Body of pancreas (tissue), 4 donors: ENCODE results near the gene PDCD10. TPM values are rescaled to one million over a fixed set of nuclear protein-coding genes. Genes with fewer than 3 reads are reported as not detected.

Experiments
- ATAC-seq: fragments of 150-250 bp; one replicate; pipeline ENCODE4 v1.9.1; 2016
- DNase-seq, 4 donors: peaks; one replicate each; pipeline ENCODE4 v3.0.0-alpha.2; 2019
- H3K27ac ChIP-seq, 4 donors: fragments of 200-600 bp; sonication (generic); 1 replicate in 3 of 4; 2 replicates in 1 of 4; pipeline versions ENCODE4 v1.5.1 to v1.6.1; 2016 to 2019; ENCODE audit warnings: mild to moderate bottlenecking in 1 of 4, mixed read lengths in 1 of 4, moderate library complexity in 1 of 4
- H3K27me3 ChIP-seq, 2 donors: fragments of 200-600 bp; sonication (generic); one replicate each; pipeline ENCODE4 v1.6.0; 2016; ENCODE audit warnings: mild to moderate bottlenecking in 1 of 2
- H3K36me3 ChIP-seq, 2 donors: fragments of 200-600 bp; sonication (generic); replicated peaks in 1 of 2; 2 replicates each; pipeline ENCODE4 v1.5.1; 2016; ENCODE audit warnings: low read depth in 2 of 2; ENCODE audit not compliant: insufficient read depth in 1 of 2
- H3K4me1 ChIP-seq: fragments of 200-600 bp; sonication (generic); one replicate; pipeline ENCODE4 v1.6.0; 2016
- H3K4me3 ChIP-seq, 2 donors: fragments of 200-600 bp; sonication (generic); 1 replicate in 1 of 2; 2 replicates in 1 of 2; pipeline ENCODE4 v1.5.1; 2016 to 2019
- H3K9me3 ChIP-seq, 3 donors: fragments of 200-600 bp; sonication (generic); 1 replicate in 2 of 3; 2 replicates in 1 of 3; pipeline ENCODE4 v1.5.1; 2016
- POLR2A ChIP-seq, 3 donors: fragments of 450-650 bp; IDR thresholded peaks; one replicate each; pipeline ENCODE4 v1.6.1; 2016; ENCODE audit warnings: antibody characterized with exemption in 3 of 3, mild to moderate bottlenecking in 2 of 3
- WGBS, 2 donors: methylation state at CpG; one replicate each; pipeline ENCODE4 v1.1.5; 2017; 5-methylcytosine and 5-hydroxymethylcytosine counted together
- intact Hi-C: fragments of 100-400 bp; cut with DNase I; formaldehyde crosslinking; loops from one replicate; pipeline ENCODE4 v1.15.1; 2023
- total RNA-seq, 2 donors: library from RNA; depleted of rRNA; stranded (reverse); fragments of >200 nt; gene quantifications; one replicate each; pipeline ENCODE4 v1.1.0, GENCODE V29; 2016
- TF ChIP-seq, protein P1 (sequence below), 7 experiments: fragments of 450-650 bp in 4 of 7; fragments of 200-600 bp in 3 of 7; sonication (generic) in 3 of 7; IDR thresholded peaks; one replicate each; pipeline ENCODE4 v1.5.1; 2016 to 2019; ENCODE audit warnings: antibody characterized with exemption in 7 of 7

PDCD10 gene
- total RNA-seq, 2 donors from 2014 or later = 24.4 to 36.1 TPM

DNA sequence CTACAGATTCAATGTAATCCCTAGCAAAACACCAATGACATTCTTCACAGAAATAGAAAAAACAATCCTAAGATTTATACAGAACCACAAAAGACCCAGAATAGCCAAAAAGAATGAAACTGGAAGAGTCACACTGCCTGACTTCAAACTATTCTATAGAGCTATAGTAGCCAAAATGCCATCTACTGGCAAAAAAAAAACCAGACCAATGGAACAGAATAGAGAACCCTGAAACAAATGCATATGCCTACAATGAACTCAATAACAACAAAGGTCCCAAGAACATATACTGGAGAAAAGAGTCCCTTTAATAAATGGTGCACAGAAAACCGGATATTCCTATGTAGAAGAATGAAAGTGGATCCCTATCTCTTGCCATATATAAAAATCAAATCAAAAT lies 19.8 kb downstream of the PDCD10 start:
- no peaks in the 10 kb centered on the region for H3K9me3 ChIP-seq
- 97% methylated on average over 1 of the region's 1 CpG for WGBS, 2 donors
- H3K4me1 ChIP-seq = peaks cover 4% of the 10 kb centered on the region
- H3K36me3 ChIP-seq = peaks cover 2 to 9% of the 10 kb centered on the region in 2 donors
- no peak for ATAC-seq
- no peak for TF ChIP-seq POLR2A (IDR thresholded peaks at IDR 0.05)
- TF ChIP-seq, protein P1, sequence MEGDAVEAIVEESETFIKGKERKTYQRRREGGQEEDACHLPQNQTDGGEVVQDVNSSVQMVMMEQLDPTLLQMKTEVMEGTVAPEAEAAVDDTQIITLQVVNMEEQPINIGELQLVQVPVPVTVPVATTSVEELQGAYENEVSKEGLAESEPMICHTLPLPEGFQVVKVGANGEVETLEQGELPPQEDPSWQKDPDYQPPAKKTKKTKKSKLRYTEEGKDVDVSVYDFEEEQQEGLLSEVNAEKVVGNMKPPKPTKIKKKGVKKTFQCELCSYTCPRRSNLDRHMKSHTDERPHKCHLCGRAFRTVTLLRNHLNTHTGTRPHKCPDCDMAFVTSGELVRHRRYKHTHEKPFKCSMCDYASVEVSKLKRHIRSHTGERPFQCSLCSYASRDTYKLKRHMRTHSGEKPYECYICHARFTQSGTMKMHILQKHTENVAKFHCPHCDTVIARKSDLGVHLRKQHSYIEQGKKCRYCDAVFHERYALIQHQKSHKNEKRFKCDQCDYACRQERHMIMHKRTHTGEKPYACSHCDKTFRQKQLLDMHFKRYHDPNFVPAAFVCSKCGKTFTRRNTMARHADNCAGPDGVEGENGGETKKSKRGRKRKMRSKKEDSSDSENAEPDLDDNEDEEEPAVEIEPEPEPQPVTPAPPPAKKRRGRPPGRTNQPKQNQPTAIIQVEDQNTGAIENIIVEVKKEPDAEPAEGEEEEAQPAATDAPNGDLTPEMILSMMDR (IDR thresholded peaks at IDR 0.05) = no peak
- H3K4me3 ChIP-seq = no peak overlapping the region
- intact Hi-C loops = no loop called here
- H3K27me3 ChIP-seq = no peaks in the 10 kb centered on the region
- no peak for DNase-seq
- no peak overlapping the region for H3K27ac ChIP-seq

DNA sequence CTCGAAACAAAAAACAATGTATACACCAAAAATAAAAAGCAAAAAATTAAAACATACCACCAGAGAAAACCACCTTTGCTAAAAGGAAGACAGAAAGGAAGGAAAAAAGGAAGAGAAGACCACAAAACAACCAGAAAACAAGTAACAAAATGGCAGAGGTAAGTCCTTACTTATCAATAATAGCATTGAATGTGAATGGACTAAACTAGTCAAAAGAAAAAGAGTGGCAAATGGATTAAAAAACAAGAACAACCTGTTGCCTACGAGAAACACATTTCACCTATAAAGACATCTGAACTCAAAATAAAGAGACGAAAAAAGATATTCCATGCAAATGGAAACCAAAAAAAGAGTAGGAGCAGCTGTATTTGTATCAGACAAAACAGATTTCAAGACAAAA lies 22.2 kb downstream of the PDCD10 start:
- no peak overlapping the region for H3K4me3 ChIP-seq
- H3K9me3 ChIP-seq = no peaks in the 10 kb centered on the region
- TF ChIP-seq, protein P1 (IDR thresholded peaks at IDR 0.05) = no peak
- ATAC-seq = no peak
- 84 to 85% methylated on average over 3 of the region's 3 CpGs for WGBS, 2 donors
- no peak for DNase-seq
- H3K4me1 ChIP-seq = peaks cover 4% of the 10 kb centered on the region
- H3K27ac ChIP-seq = no peak overlapping the region
- H3K36me3 ChIP-seq = no peaks in the 10 kb centered on the region
- no peaks in the 10 kb centered on the region for H3K27me3 ChIP-seq
- intact Hi-C loops = no loop called here

DNA sequence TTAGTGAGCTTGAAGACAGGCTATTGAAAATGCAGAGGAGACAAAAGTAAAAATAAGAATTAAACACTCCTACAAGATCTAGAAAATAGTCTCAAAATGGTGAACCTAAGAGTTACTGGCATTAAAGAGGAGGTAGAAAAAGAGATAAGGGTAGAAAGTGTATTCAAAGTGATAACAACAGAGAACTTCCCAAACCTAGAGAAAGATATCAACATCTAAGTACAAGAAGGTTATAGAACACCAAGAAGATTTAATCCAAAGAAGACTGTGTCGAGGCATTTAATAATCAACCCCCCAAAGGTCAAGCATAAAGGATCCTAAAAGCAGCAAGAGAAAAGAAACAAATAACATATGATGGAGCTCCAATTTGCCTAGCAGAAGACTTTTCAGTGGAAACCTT lies 23.3 kb downstream of the PDCD10 start:
- Histone ChIP-seq H3K4me1 (peaks cover 4% of the 10 kb centered on the region), H3K27ac (no peak overlapping the region), H3K36me3 (no peaks in the 10 kb centered on the region), H3K4me3 (no peak overlapping the region), H3K27me3 (no peaks in the 10 kb centered on the region), H3K9me3 (no peaks in the 10 kb centered on the region)
- no peak for ATAC-seq
- intact Hi-C loops = no loop called here
- no peak for DNase-seq
- TF ChIP-seq POLR2A (IDR thresholded peaks at IDR 0.05) = no peak
- TF ChIP-seq, protein P1 (IDR thresholded peaks at IDR 0.05) = no peak
- 100% methylated on average over 1 of the region's 1 CpG for WGBS, 2 donors

DNA sequence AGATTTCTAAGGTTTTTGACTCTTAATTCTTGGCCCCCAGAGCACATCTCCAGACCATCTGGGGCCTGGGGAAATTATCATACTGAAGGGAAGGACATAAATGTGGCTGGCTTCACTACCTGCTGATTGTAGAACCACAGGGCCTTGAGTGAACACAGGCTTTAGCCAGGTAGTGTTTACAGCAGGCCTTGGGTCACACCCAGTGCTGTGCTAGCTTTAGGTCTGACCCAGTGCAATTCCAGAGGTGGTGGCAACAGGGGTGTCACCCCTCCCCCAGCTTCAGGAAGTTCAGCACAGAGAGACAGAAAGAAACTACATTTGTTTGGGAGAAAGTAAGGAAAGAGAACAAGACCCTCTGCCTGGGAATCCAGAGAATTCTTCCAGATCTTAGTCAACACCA lies 24.1 kb downstream of the PDCD10 start:
- no peak overlapping the region for H3K27ac ChIP-seq
- intact Hi-C loops = no loop called here
- DNase-seq = no peak
- H3K36me3 ChIP-seq = no peaks in the 10 kb centered on the region
- H3K9me3 ChIP-seq = no peaks in the 10 kb centered on the region
- ATAC-seq = no peak
- H3K4me3 ChIP-seq = no peak overlapping the region
- TF ChIP-seq POLR2A (IDR thresholded peaks at IDR 0.05) = no peak
- TF ChIP-seq, protein P1 (IDR thresholded peaks at IDR 0.05) = no peak
- H3K4me1 ChIP-seq = peaks cover 4% of the 10 kb centered on the region
- H3K27me3 ChIP-seq = no peaks in the 10 kb centered on the region

DNA sequence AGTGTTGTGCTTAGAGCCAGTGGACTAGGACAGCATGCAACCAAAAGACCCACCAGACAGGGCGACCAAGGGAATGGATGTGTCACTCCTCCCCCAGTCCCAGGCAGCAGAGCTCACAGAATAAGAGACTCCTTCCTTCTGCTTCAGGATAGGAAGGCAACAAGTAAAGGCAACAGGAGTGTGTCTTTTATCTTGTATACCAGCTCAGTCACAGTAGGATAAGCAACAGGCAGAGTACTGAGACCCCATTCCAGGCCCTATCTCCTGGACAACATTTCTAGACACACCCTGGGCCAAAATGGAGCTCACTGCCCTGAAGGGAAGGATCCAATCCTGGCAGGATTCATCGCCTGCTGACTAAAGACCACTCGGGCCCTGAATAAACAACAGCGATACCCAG lies 25.0 kb downstream of the PDCD10 start:
- no peak overlapping the region for H3K27ac ChIP-seq
- TF ChIP-seq POLR2A (IDR thresholded peaks at IDR 0.05) = no peak
- whole genome bisulfite sequencing, 2 donors = 75 to 100% methylated on average over 3 to 4 of the region's 4 CpGs
- peaks cover 7% of the 10 kb centered on the region for H3K4me1 ChIP-seq
- no peaks in the 10 kb centered on the region for H3K9me3 ChIP-seq
- ATAC-seq (no peak), DNase-seq (no peak)
- no peaks in the 10 kb centered on the region for H3K36me3 ChIP-seq
- H3K27me3 ChIP-seq = no peaks in the 10 kb centered on the region
- no peak overlapping the region for H3K4me3 ChIP-seq
- intact Hi-C loops = no loop called here
